Prostate gland (tissue), 2 donors: ENCODE results near the gene PRKAG2.

Experiments
- POLR2A ChIP-seq: fragments of 450-650 bp; IDR thresholded peaks from one replicate; pipeline ENCODE4 v1.6.1; 2016; ENCODE audit warnings: antibody characterized with exemption, mild to moderate bottlenecking
- POLR2AphosphoS5 ChIP-seq: sonication (generic); formaldehyde crosslinking; IDR thresholded peaks from one replicate; pipeline ENCODE4 v1.6.1; 2017; ENCODE audit warnings: antibody characterized with exemption
- TF ChIP-seq, protein P1 (sequence below), 4 experiments: fragments of 200-600 bp in 2 of 4; fragments of 450-650 bp in 2 of 4; sonication (generic) in 2 of 4; IDR thresholded peaks; 1 replicate in 3 of 4; 2 replicates in 1 of 4; pipeline ENCODE4 v1.5.1; 2016 to 2019; ENCODE audit warnings: antibody characterized with exemption in 4 of 4, mild to moderate bottlenecking in 2 of 4, moderate library complexity in 2 of 4

DNA sequence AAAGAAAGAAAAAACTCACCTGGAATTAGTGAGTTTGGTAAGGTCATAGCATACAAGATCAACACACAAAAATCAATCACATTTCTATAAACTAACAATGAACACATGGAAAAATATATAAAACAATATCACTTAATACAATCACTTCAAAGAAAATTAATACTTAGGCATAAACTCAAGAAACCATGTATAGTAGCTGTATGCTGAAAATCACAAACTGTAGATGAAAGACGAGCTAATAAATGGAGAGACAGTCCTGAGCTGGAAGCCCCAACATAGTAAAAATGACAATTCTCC is 243.5 kb downstream of the PRKAG2 start:
- TF ChIP-seq, protein P1, sequence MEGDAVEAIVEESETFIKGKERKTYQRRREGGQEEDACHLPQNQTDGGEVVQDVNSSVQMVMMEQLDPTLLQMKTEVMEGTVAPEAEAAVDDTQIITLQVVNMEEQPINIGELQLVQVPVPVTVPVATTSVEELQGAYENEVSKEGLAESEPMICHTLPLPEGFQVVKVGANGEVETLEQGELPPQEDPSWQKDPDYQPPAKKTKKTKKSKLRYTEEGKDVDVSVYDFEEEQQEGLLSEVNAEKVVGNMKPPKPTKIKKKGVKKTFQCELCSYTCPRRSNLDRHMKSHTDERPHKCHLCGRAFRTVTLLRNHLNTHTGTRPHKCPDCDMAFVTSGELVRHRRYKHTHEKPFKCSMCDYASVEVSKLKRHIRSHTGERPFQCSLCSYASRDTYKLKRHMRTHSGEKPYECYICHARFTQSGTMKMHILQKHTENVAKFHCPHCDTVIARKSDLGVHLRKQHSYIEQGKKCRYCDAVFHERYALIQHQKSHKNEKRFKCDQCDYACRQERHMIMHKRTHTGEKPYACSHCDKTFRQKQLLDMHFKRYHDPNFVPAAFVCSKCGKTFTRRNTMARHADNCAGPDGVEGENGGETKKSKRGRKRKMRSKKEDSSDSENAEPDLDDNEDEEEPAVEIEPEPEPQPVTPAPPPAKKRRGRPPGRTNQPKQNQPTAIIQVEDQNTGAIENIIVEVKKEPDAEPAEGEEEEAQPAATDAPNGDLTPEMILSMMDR (IDR thresholded peaks at IDR 0.05) = no peak
- TF ChIP-seq POLR2A (no peak), POLR2AphosphoS5 (no peak)
